HepG2 (cell line): ENCODE results near the gene NIN. TPM values are rescaled to one million over a fixed set of nuclear protein-coding genes. Genes with fewer than 3 reads are reported as not detected.

Source experiments
- ATAC-seq: fragments of 200-7000 bp; cut with Tn5 transposase; 3 replicates; pipeline ENCODE4 v1.9.1; 2020; ENCODE audit warnings: mild to moderate bottlenecking, moderate library complexity
- BruUV-seq: library from RNA; stranded (reverse); fragments of 400-500 nt; replicated peaks from 2 replicates; lab custom pipeline; 2021; lab: Mats Ljungman, UMichigan
- CTCF ChIA-PET: fragments of 300-600 bp; formaldehyde crosslinking; extraction: SDS; loops from one replicate; lab custom pipeline; 2021; ENCODE audit warnings: low total read pairs, inconsistent platforms, low intra/inter-chr PET ratio; lab: Yijun Ruan, JAX
- POLR2A ChIA-PET: fragments of 350-600 bp; sonication (Branson Sonifier 250); formaldehyde crosslinking; loops from one replicate; lab custom pipeline; 2020; ENCODE audit warnings: antibody characterized with exemption, inconsistent platforms; lab: Yijun Ruan, JAX
- DNase-seq: peaks from one replicate; pipeline ENCODE4 v3.0.0-alpha.2; 2015; ENCODE audit warnings: low spot score
- FAIRE-seq: peaks from 3 replicates; lab custom pipeline; 2011; peaks lifted over from hg19 to GRCh38; lab: Jason Lieb, UNC
- H2AFZ ChIP-seq: one replicate; pipeline ENCODE4 v1.6.1; 2011; ENCODE audit warnings: low read length, inconsistent platforms
- H3K27ac ChIP-seq: fragments of 300-600 bp; 3 replicates; pipeline ENCODE4 v1.8.0; 2011; ENCODE audit warnings: mixed run types, mild to moderate bottlenecking, mixed read lengths, low read length, inconsistent platforms; ENCODE audit not compliant: insufficient read depth; ENCODE audit errors: extremely low read length
- H3K27me3 ChIP-seq, 2 experiments: fragments of 200-600 bp in 1 of 2; 2 replicates in 1 of 2; 3 replicates in 1 of 2; pipeline versions ENCODE4 v1.6.0 to v1.8.0; 2011; ENCODE audit warnings: low read length in 2 of 2, mild to moderate bottlenecking in 2 of 2, moderate library complexity in 2 of 2, inconsistent platforms in 1 of 2; ENCODE audit not compliant: insufficient read depth in 2 of 2, control insufficient read depth in 1 of 2
- H3K36me3 ChIP-seq, 2 experiments: fragments of 200-600 bp in 1 of 2; replicated peaks in 1 of 2; 2 replicates in 1 of 2; 3 replicates in 1 of 2; pipeline versions ENCODE4 v1.5.1 to v1.8.0; 2011; ENCODE audit warnings: low read length in 2 of 2, inconsistent platforms in 1 of 2; ENCODE audit not compliant: insufficient read depth in 2 of 2, control insufficient read depth in 1 of 2
- H3K4me1 ChIP-seq: 2 replicates; pipeline ENCODE4 v1.5.1; 2012; ENCODE audit warnings: low read length, inconsistent platforms; ENCODE audit not compliant: insufficient read depth
- H3K4me2 ChIP-seq: 2 replicates; pipeline ENCODE4 v1.6.0; 2011; ENCODE audit warnings: low read depth, low read length, inconsistent platforms
- H3K4me3 ChIP-seq, 3 experiments: fragments of 200-600 bp in 1 of 3; sonication (generic), shearing (Covaris generic) in 1 of 3; replicated peaks in 1 of 3; 2 replicates each; pipeline ENCODE4 v1.5.1; 2011 to 2016; ENCODE audit warnings: low read length in 3 of 3, inconsistent platforms in 2 of 3, low read depth in 2 of 3, mild to moderate bottlenecking in 2 of 3, control low read depth in 1 of 3, mixed read lengths in 1 of 3; ENCODE audit not compliant: insufficient read depth in 1 of 3
- H3K79me2 ChIP-seq: one replicate; pipeline ENCODE4 v1.6.1; 2011; ENCODE audit warnings: low read length, inconsistent platforms; ENCODE audit not compliant: insufficient read depth
- H3K9ac ChIP-seq: 2 replicates; pipeline ENCODE4 v1.6.0; 2011; ENCODE audit warnings: mild to moderate bottlenecking, low read depth, low read length, inconsistent platforms; ENCODE audit not compliant: insufficient read depth
- H3K9me3 ChIP-seq: 2 replicates; pipeline ENCODE4 v1.5.1; 2012; ENCODE audit warnings: mild to moderate bottlenecking, low read length
- H4K20me1 ChIP-seq: 2 replicates; pipeline ENCODE4 v1.6.0; 2011; ENCODE audit warnings: inconsistent platforms, mild to moderate bottlenecking, low read length, moderate library complexity; ENCODE audit not compliant: insufficient read depth
- BRD4 ChIP-seq: sonication (generic); formaldehyde crosslinking; IDR thresholded peaks from 2 replicates; pipeline ENCODE4 v1.4.0; 2020; ENCODE audit warnings: missing genetic modification reagents
- CENPX ChIP-seq: sonication (generic); formaldehyde crosslinking; IDR thresholded peaks from 2 replicates; pipeline ENCODE4 v1.9.0; 2021; ENCODE audit warnings: mild to moderate bottlenecking, missing genetic modification reagents, moderate library complexity
- FOXP4 ChIP-seq: sonication (generic); formaldehyde crosslinking; IDR thresholded peaks from 2 replicates; pipeline ENCODE4 v1.4.0; 2020; ENCODE audit warnings: missing genetic modification reagents
- HOXA3 ChIP-seq: sonication (generic); formaldehyde crosslinking; IDR thresholded peaks from 2 replicates; pipeline ENCODE4 v1.5.0; 2020; ENCODE audit warnings: missing genetic modification reagents
- KDM3A ChIP-seq: IDR thresholded peaks from 2 replicates; pipeline ENCODE4 v1.6.1; 2018; ENCODE audit warnings: low read depth, missing compliant biosample characterization
- MIER2 ChIP-seq: IDR thresholded peaks from 2 replicates; pipeline ENCODE4 v1.6.1; 2016; ENCODE audit warnings: missing biosample characterization, missing genetic modification reagents
- MTA3 ChIP-seq: sonication (generic); formaldehyde crosslinking; IDR thresholded peaks from 2 replicates; pipeline ENCODE4 v1.4.0; 2020; ENCODE audit warnings: missing genetic modification reagents
- MZF1 ChIP-seq: sonication (generic); formaldehyde crosslinking; IDR thresholded peaks from 2 replicates; pipeline ENCODE4 v1.8.1; 2023; ENCODE audit warnings: mild to moderate bottlenecking, missing genetic modification reagents, borderline replicate concordance
- NFKB2 ChIP-seq: sonication (generic); formaldehyde crosslinking; IDR thresholded peaks from 2 replicates; pipeline ENCODE4 v1.4.0; 2020; ENCODE audit warnings: missing genetic modification reagents, borderline replicate concordance
- NR2F6 ChIP-seq, 2 experiments: IDR thresholded peaks; 2 replicates each; pipeline ENCODE4 v1.6.1; 2016; ENCODE audit warnings: antibody characterized with exemption in 1 of 2, mild to moderate bottlenecking in 1 of 2
- SMARCE1 ChIP-seq: fragments of 450-650 bp; IDR thresholded peaks from 2 replicates; pipeline ENCODE4 v1.6.1; 2017; ENCODE audit warnings: borderline replicate concordance
- SOX5 ChIP-seq: IDR thresholded peaks from 2 replicates; pipeline ENCODE4 v1.6.1; 2016; ENCODE audit warnings: borderline replicate concordance
- TMF1 ChIP-seq: sonication (generic); formaldehyde crosslinking; IDR thresholded peaks from 2 replicates; pipeline ENCODE4 v1.8.1; 2022; ENCODE audit warnings: low read depth, missing genetic modification reagents
- TP53 ChIP-seq: sonication (generic); formaldehyde crosslinking; conservative IDR thresholded peaks from 2 replicates; pipeline ENCODE4 v1.4.0; 2020; ENCODE audit warnings: missing genetic modification reagents
- ZFP1 ChIP-seq: IDR thresholded peaks from 2 replicates; pipeline ENCODE4 v1.6.1; 2016
- ZNF749 ChIP-seq: sonication (generic); formaldehyde crosslinking; IDR thresholded peaks from 2 replicates; pipeline ENCODE4 v1.8.0; 2022; ENCODE audit warnings: mild to moderate bottlenecking, missing genetic modification reagents, moderate library complexity, borderline replicate concordance
- in situ Hi-C: cut with HindIII; loops from 2 replicates; pipeline ENCODE4 v1.10.0; 2017; ENCODE audit warnings: low pct_unique_long_range_greater_than_20kb; ENCODE audit not compliant: extremely low pct_ligation_motif_present
- intact Hi-C: fragments of 100-400 bp; cut with micrococcal nuclease; formaldehyde crosslinking; loops from one replicate; pipeline ENCODE4 v1.10.0; 2022; ENCODE audit not compliant: unreplicated experiment
- polyA plus RNA-seq, 8 experiments: library from polyadenylated mRNA; depleted of rRNA in 3 of 8; stranded (reverse) in 7 of 8; unstranded in 1 of 8; fragments of >200 nt; fragmentation: Illumina TruSeq in 4 of 8; extraction: Trizol in 4 of 8; gene quantifications; 2 replicates each; pipeline versions ENCODE4 v1.2.1 to v1.2.3, GENCODE V29; 2011 to 2016; ENCODE audit warnings: low read depth in 4 of 8, missing spikeins in 1 of 8, mixed read lengths in 1 of 8; ENCODE audit not compliant: insufficient read depth in 1 of 8
- total RNA-seq, 5 experiments: library from RNA; depleted of rRNA; stranded (reverse); fragments of >200 nt; fragmentation: Illumina TruSeq; extraction: Trizol; gene quantifications; 2 replicates each; pipeline ENCODE4 v1.2.3, GENCODE V29; 2016; ENCODE audit warnings: low read depth in 1 of 5

NIN gene
- total and polyA plus RNA-seq, 2 of the 13 experiments (the other 11 are each of a cell fraction or from before 2014, with no cell fraction given), result 2.8 to 9.7 TPM

- Histone ChIP-seq H3K4me1 (no peaks in the 10 kb centered on the region), H3K79me2 (no peaks in the 10 kb centered on the region), H2AFZ (no peak overlapping the region), H3K36me3 (peaks cover 0 to 7% of the 10 kb centered on the region in 2 experiments; a peak in 1 of 5 replicates), H4K20me1 (no peaks in the 10 kb centered on the region), H3K9ac (no peak overlapping the region), H3K9me3 (no peaks in the 10 kb centered on the region), H3K27me3 (no peaks in the 10 kb centered on the region), H3K4me2 (no peak overlapping the region), H3K4me3 (no peak overlapping the region), H3K27ac (no peak overlapping the region)
- TF ChIP-seq TMF1 (no peak), NR2F6 (IDR thresholded peaks at IDR 0.05) (no peak), NR2F6 (CRISPR knock-in tag; IDR thresholded peaks at IDR 0.05) (no peak), ZNF749 (no peak), BRD4 (no peak), MIER2 (no peak), HOXA3 (CRISPR knock-in tag) (no peak), KDM3A (CRISPR knock-in tag) (no peak), CENPX (CRISPR knock-in tag) (no peak), MZF1 (CRISPR knock-in tag) (no peak), TP53 (CRISPR knock-in tag) (no peak), SOX5 (CRISPR knock-in tag) (no peak), NFKB2 (CRISPR knock-in tag) (no peak), SMARCE1 (no peak), FOXP4 (CRISPR knock-in tag) (no peak), MTA3 (CRISPR knock-in tag) (no peak), ZFP1 (no peak)
- ChIA-PET POLR2A (no interaction called here), CTCF (no interaction called here)
- no peak for DNase-seq
- FAIRE-seq, result no peak
- no TSS peak for BruUV-seq
- no peak for ATAC-seq
- intact Hi-C loops (no loop called here), in situ Hi-C loops (loop anchor here (10.0 kb wide), 1 partner anchor 162 kb away; no protein-coding TSS in a partner anchor)
Observed at GRCh38 chr14:50776522-50776921, 54.4 kb downstream of the NIN start.
